ENCODE results near the gene TTC21A. TPM values are rescaled to one million over a fixed set of nuclear protein-coding genes. Genes with fewer than 3 reads are reported as not detected.

The TTC21A gene
- total and polyA plus RNA-seq, 4 donors = 6.1 to 30.4 (median 11.7) TPM

GRCh38 chr3:39124876-39125840 lies 17.7 kb downstream of the TTC21A start:
- no peaks in the 10 kb centered on the region for H3K27me3 ChIP-seq (ENCODE audit: control insufficient read depth in 3 of 3, insufficient read depth in 3 of 3, low read length in 2 of 3)
- peak overlapping the region in 1 of 2 donors; percentile 66 for H3K27ac ChIP-seq (ENCODE audit: low read depth in 1 of 2, low read length in 1 of 2)
- H3K4me1 ChIP-seq (ENCODE audit: control insufficient read depth in 5 of 5, insufficient read depth in 5 of 5, low read length in 5 of 5) = peaks cover 0 to 6% (median 0%) of the 10 kb centered on the region in 5 donors
- peak; percentile 33 to 61 (median 48) for DNase-seq
- ATAC-seq (ENCODE audit: insufficient read depth, low FRiP score) = no peak
- H3K9me3 ChIP-seq (ENCODE audit: control insufficient read depth in 4 of 4, insufficient read depth in 3 of 4, low read length in 3 of 4) = no peaks in the 10 kb centered on the region
- peaks cover 0 to 6% (median 0%) of the 10 kb centered on the region in 4 donors for H3K36me3 ChIP-seq (ENCODE audit: control insufficient read depth in 4 of 4, insufficient read depth in 4 of 4, low read length in 4 of 4)
- no peak overlapping the region for H3K4me3 ChIP-seq
- H3K9ac ChIP-seq (ENCODE audit: insufficient read depth in 1 of 2, low read length in 2 of 2) = no peak overlapping the region
- peak; percentile 5 for TF ChIP-seq CTCF (IDR thresholded peaks at IDR 0.05; ENCODE audit: control extremely low read depth, extremely low read depth)
- 66 to 81% methylated on average over 5 of the region's 5 CpGs for WGBS, 2 donors

- H3K4me1 ChIP-seq (ENCODE audit: control insufficient read depth in 5 of 5, insufficient read depth in 5 of 5, low read length in 5 of 5) = peaks cover 0 to 9% (median 0%) of the 10 kb centered on the region in 5 donors
- no peaks in the 10 kb centered on the region for H3K27me3 ChIP-seq (ENCODE audit: control insufficient read depth in 3 of 3, insufficient read depth in 3 of 3, low read length in 2 of 3)
- WGBS, 2 donors = 64 to 75% methylated on average over 12 of the region's 12 CpGs
- no peaks in the 10 kb centered on the region for H3K36me3 ChIP-seq (ENCODE audit: control insufficient read depth in 4 of 4, insufficient read depth in 4 of 4, low read length in 4 of 4)
- peak in 2 of 3 donors; percentile 38 to 55 for DNase-seq
- H3K4me3 ChIP-seq = no peak overlapping the region
- H3K9ac ChIP-seq (ENCODE audit: insufficient read depth in 1 of 2, low read length in 2 of 2) = no peak overlapping the region
- H3K27ac ChIP-seq (ENCODE audit: low read depth in 1 of 2, low read length in 1 of 2) = peak overlapping the region in 1 of 2 donors; percentile 77
- ATAC-seq (ENCODE audit: insufficient read depth, low FRiP score) = peak; percentile 59
- H3K9me3 ChIP-seq (ENCODE audit: control insufficient read depth in 4 of 4, insufficient read depth in 3 of 4, low read length in 3 of 4) = no peaks in the 10 kb centered on the region
- no peak for TF ChIP-seq CTCF (IDR thresholded peaks at IDR 0.05; ENCODE audit: control extremely low read depth, extremely low read depth)
Measured at GRCh38 chr3:39125841-39126500, 18.5 kb downstream of the TTC21A start.

DNA sequence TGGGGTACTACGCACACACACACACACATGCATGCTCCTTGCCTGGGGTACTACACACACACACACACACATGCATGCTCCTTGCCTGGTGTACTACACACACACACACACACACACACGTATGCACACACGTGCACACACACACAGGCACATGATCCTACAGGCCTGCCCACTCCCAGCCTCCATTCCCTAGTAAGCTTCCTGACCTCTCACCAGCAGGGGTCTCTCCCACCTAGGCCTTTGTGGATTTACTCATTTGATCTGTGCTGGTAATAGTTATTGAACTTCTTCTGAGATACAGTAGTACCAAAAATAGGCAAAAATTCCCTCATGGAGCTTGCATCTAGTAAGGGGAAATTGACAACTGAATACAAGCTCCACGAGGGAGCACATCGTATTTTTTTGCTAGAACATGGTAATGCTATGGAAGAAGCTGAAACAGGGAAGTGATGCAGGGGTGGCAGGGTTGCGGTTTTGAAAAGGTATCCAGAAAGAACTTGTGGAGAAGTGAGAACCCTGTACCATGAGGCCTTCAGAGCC lies 19.1 kb downstream of the TTC21A start:
- no peaks in the 10 kb centered on the region for H3K9me3 ChIP-seq (ENCODE audit: control insufficient read depth in 4 of 4, insufficient read depth in 3 of 4, low read length in 3 of 4)
- no peaks in the 10 kb centered on the region for H3K27me3 ChIP-seq (ENCODE audit: control insufficient read depth in 3 of 3, insufficient read depth in 3 of 3, low read length in 2 of 3)
- H3K4me1 ChIP-seq (ENCODE audit: control insufficient read depth in 5 of 5, insufficient read depth in 5 of 5, low read length in 5 of 5) = peaks cover 0 to 9% (median 0%) of the 10 kb centered on the region in 5 donors
- H3K36me3 ChIP-seq (ENCODE audit: control insufficient read depth in 4 of 4, insufficient read depth in 4 of 4, low read length in 4 of 4) = peaks cover 0 to 2% (median 0%) of the 10 kb centered on the region in 4 donors
- 33 to 47% methylated on average over 6 of the region's 6 CpGs for WGBS, 2 donors
- H3K27ac ChIP-seq (ENCODE audit: low read depth in 1 of 2, low read length in 1 of 2) = peak overlapping the region in 1 of 2 donors; percentile 77
- TF ChIP-seq CTCF (IDR thresholded peaks at IDR 0.05; ENCODE audit: control extremely low read depth, extremely low read depth) = peak; percentile 39
- DNase-seq = peak; percentile 62 to 73 (median 73)
- no peak overlapping the region for H3K4me3 ChIP-seq
- ATAC-seq (ENCODE audit: insufficient read depth, low FRiP score) = no peak
- no peak overlapping the region for H3K9ac ChIP-seq (ENCODE audit: insufficient read depth in 1 of 2, low read length in 2 of 2)

Data from lung (tissue), 12 donors.